Fibroblast of villous mesenchyme (primary cell): Measurements from ENCODE around the gene CCDC89. TPM values are rescaled to one million over a fixed set of nuclear protein-coding genes. Genes with fewer than 3 reads are reported as not detected.
A peak's percentile ranks its signal among the peaks of the same experiment; 100 is the strongest.

Experiments used
- DNase-seq: peaks from one replicate; pipeline ENCODE4 v3.0.0-alpha.2; 2010; ENCODE audit warnings: low read depth
- H3K4me3 ChIP-seq: 2 replicates; pipeline ENCODE4 v1.5.1; 2011; ENCODE audit warnings: low read depth, mild to moderate bottlenecking, low read length
- total RNA-seq: library from RNA; depleted of rRNA; stranded (reverse); fragments of >200 nt; gene quantifications from 2 replicates; pipeline ENCODE4 v1.2.3, GENCODE V29; 2012
- TF ChIP-seq, protein P1 (sequence below): IDR thresholded peaks from 2 replicates; pipeline ENCODE4 v1.5.1; 2012; ENCODE audit warnings: low read depth, mild to moderate bottlenecking, low read length; ENCODE audit not compliant: insufficient read depth

CCDC89 gene
- 2.6 and 3.9 TPM in 2 replicates for total RNA-seq

DNA sequence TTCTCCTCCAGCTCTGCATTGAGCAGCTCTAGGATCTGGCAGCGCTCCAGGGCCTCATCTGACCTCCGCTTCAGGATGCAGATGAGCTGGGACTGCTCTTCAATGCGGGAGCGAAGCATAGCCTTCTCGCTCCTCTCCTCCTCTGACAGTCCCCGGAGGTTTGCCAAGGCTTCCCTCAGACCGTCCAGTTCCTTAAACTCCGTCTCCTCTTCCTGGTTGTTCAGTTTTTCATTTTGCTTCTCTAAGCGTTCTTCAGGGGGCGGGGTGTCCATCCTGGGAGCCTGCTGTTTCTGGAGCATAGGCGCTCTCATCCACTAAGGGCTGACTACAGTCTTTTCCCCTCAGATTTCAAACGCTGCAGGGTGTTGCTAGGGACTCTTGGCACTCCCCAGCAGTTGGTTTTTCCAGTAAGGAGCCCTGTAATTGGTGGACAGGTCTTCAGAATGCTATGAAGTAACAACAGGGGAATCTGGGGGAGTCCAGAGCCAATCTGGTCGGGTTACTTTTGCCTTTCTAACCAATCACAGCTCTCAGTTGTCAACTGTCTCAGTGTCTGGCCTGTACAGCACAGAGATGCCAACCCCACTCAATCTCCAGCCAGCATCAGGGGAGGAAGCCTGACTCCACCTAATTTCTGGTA, at the start of gene CCDC89:
TSS of gene CCDC89 (minus strand) at position 376 of the 640 bp plus-strand sequence. CDS start at position 311, 65 bp downstream.
- TF ChIP-seq, protein P1, sequence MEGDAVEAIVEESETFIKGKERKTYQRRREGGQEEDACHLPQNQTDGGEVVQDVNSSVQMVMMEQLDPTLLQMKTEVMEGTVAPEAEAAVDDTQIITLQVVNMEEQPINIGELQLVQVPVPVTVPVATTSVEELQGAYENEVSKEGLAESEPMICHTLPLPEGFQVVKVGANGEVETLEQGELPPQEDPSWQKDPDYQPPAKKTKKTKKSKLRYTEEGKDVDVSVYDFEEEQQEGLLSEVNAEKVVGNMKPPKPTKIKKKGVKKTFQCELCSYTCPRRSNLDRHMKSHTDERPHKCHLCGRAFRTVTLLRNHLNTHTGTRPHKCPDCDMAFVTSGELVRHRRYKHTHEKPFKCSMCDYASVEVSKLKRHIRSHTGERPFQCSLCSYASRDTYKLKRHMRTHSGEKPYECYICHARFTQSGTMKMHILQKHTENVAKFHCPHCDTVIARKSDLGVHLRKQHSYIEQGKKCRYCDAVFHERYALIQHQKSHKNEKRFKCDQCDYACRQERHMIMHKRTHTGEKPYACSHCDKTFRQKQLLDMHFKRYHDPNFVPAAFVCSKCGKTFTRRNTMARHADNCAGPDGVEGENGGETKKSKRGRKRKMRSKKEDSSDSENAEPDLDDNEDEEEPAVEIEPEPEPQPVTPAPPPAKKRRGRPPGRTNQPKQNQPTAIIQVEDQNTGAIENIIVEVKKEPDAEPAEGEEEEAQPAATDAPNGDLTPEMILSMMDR: no peak
- peak; percentile 98 for DNase-seq
- peak within 1 kb of the TSS; percentile 58 for H3K4me3 ChIP-seq

DNA sequence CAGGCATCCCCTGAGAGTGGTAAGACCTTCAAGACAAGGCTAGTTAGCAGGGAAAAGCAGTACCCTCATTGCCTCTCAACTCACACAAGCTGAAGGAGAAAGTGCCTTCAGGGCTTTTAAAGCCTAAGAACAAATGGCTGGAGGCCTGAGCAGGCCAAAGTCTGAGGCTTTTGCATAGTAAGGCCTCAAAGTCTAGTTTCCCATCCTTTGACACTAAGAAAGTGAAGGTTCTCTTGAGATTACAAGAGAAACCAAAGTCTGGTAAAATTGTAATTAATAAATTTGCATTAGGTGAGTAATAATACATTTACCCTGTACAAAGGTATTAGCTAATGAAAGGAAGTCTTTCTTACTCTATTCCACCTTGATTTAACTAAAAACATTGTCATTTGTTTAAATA, 47.0 kb upstream of the CCDC89 start:
- TF ChIP-seq, protein P1: no peak
- H3K4me3 ChIP-seq: no peak overlapping the region
- no peak for DNase-seq

DNA sequence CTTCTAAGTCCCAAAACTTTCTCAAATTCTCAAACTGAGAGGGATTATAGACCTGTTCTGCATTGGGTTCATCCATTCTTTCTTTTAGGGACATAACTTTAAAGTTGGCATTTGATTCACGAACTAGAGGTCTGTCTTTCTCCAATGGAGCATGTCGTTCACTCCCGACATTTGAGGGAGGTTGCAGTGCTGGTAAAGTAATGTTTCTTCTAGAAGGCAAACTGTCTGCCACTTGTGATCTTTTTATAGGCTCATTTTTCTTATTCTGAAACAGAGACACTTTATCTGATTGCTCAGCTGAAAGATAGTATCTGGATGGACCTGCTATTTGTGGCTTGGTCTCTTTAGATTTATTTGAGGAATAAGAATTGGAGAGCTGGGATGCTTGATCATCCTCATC, 40.4 kb upstream of the CCDC89 start:
- no peak overlapping the region for H3K4me3 ChIP-seq
- no peak for DNase-seq
- TF ChIP-seq, protein P1: no peak

DNA sequence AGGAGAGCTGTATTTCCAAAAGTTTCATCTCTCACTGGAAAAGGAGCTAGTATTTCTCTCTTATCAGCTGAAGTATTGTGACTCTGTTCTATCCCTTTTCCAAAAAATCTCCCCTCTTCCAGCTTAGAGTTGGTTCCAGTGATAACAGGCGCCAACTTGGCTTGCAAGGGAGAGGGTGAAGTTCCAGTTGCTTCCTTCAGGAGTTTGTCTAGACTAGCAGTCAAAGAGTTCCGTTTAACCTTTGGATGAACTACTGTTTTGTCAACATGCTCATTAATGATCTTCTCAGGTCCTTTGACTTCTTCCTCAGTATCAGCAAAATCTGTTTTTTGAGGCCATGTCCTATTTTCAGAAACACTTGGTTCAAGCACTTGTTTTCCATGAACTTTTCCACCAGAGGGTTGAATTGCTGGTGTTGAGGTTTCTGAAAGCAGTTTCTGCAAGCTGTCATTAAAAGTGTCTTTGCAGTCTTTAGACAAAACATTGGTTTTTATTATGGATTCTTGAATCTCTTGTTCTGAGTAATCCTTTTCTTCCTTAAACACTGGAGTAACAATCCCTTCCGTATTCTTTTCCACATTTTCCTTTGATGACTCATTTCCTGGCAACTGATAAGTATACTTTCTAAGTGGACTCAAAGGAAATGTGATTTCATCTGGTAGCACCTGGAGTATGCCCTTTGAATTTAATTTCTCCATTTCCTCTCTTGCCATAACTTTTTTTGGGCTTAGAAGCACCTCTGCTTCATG, 39.7 kb upstream of the CCDC89 start:
- TF ChIP-seq, protein P1: peak; percentile 20
- peak; percentile 88 for DNase-seq
- H3K4me3 ChIP-seq: no peak overlapping the region

DNA sequence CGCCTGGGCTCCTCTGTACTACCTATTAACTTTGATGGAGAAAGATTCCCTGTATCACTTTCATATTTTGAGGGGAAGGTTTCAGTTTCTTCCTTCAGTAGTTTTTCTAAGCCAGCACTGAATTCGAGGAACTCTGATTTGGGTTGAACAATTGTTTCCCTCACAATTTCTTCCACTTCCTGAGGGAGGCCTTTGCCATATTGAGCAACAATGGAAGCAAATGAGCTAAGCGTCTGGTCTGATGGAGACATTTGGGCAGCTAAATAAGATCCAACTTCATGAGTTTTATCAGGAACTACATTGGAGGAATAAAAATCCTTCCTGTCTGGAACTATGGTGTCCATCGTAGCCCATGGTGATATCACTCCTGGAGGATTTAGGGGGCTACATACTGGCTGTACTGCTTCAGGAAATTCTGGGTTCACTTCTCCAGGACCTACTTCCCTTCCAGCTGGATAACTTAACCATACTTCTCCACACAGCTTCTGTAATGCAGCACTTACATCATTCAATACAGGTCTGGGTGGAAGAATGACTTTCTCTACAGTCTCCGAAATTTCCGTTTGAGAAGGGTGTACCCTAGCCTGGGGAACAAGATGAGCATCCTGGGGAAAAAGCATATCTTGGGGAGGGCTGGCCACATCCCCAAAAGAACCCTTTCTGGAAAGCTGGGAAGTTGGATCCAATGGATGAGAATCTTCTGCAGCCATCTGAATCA, 38.9 kb upstream of the CCDC89 start:
- H3K4me3 ChIP-seq: no peak overlapping the region
- DNase-seq: no peak
- TF ChIP-seq, protein P1: no peak

DNA sequence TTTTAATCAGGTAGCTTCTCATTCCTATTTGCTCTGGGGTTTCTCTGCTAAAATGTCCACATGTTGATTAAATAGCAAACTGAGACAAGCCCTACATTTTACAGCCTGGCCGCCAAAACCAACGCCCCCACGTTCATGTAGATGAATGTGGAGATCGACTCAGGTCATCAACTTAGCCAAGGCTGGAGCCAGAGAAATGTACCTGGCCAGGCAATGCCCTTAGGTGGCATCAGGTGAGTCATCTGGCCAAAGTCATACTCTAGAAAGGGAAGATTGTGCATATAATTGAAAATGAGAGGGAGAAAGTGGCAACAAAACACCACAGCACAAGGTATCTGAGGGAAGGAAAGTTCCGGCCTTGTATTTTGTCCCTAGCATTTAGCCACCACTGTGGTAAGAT, 37.1 kb upstream of the CCDC89 start:
- TF ChIP-seq, protein P1: no peak
- no peak for DNase-seq
- no peak overlapping the region for H3K4me3 ChIP-seq
